NCI-H345 treated with DMSO at 0.1 percent for 48 hours (cell line): ENCODE results near the gene ARAP1.

Experiments used
- DNase-seq: peaks from one replicate; lab custom pipeline; 2025; ENCODE audit not compliant: unreplicated experiment; lab: John Stamatoyannopoulos, UW

Gene ARAP1

DNA sequence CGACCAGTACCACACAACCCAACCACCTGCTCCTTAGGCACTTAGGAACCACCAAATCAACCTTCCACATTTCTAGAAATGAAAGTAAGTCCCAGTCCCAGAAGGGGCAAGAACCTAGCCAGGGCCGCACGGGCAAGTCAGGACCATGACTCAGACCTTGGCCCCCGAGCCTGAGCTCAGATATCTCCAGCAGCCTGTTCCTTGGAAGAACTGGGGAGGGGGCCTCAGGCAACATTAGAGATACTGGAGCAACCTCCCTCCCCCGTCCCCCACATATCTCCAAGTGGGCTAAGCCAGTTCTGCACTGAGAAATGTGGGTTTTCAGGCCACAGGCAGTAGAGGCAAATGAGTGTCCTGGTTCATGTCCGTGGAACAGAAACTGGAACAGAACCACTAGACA, 7.7 kb downstream of the ARAP1 start:
- DNase-seq: no peak

DNA sequence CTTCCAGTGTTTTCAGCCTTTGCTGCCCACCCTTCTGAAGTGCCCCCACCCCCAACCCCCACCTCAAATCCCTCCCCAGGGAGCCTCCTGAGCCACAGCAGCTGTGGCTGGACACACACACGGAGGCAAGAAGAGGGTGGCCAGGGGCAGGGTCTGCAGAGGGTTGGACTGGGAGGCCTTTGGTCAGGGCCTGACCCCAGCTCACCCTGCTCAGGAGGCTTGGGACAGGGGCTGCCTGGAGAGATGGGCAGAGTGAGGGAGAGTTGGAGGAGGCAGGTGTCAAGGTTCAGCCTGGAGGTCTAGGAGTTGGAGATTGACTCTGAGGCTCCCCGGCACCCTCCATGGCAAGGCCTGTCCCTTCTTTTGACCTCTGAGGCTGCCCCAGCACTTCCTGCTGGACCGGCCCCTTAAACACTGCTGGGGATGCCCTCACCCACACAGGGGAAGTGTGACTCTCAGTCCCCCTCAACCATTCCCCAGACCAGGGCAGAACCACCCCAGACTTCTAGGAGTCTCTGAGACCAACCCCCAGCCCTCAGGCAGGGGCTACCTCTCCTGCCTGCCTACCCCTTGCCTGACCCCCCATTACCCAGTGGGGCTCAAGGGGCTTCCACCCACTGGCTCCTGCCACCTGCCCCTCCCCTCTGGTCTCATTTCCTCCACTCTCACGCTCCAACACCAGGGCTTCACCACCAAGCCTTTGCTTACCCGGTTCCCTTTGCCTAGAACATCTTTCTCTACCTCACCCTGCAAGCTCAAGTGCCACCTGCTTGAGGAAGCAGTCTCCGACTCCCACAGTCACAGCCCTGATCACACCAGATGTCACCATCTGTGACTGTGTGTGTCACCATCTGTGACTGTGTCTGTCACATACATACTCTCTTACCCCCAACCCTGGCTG, 8.6 kb downstream of the ARAP1 start:
- DNase-seq: no peak

DNA sequence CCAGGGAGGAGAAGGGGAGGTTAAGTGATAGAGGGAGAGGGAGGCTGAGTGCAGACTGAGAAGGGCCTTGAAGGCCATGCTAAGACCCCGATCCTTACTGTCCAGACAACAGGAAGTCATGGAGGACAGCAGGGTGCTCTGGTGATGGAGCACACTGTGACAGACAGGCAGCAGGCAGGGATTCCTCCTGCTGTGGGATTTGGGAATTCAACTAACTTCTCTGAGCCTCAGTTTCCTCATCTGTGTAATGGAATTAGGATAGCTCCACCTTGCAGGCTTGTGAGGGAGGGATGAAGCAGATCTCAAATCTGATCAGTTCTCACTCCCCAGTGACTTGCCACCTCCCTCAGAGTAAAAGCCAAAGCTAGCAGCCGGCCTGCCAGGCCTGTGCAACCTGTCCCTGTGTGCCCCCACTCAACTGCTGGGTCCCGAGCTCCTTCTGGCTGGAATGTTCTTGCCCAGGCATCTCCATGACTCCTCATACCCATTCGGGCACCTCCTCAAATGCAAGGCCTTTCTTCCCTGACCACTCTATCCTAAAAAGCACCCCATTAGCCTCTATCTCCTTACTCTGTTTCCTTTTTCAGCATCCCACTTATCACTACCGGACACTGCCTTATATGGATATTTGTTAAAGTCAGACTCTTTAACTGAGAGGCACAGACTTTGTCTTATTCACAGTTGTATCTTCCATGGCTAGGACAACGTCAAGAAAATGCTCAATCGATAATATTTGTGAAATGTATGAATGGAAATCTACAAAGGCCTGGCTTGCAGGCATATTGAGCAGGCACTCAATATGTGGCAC, 9.5 kb downstream of the ARAP1 start:
- DNase-seq: no peak

DNA sequence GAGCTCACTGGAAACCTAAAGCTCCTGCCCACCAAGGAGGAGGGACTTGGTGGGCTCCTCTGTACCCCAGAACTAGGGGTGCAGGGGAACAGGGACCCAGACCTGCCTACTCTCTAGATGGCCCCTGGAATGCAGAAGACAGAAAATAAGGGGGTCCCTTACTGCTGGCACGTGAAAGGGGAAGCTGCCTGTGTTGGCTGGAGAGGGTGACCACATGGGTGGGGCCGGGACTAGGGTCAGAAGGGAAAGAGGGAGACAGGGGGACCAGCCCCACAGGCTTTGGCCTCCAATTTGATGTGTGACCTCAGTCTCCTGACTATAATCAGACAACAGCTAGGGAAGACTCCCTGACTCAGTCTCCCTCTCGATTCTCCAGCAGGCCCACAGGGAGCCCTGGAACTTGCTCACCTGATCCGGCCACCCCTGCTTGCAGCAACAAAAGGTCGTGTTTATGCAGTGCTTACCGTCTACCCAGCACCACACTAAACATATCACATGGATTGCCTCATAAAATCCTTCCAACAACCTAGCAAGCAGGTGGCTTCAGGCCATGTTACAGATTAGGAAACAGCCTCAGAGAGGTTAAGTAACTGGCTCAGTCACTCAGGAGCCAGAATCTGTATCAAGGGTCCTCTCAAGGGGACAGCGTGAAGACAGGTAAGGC, 10.2 kb downstream of the ARAP1 start:
- DNase-seq: no peak

DNA sequence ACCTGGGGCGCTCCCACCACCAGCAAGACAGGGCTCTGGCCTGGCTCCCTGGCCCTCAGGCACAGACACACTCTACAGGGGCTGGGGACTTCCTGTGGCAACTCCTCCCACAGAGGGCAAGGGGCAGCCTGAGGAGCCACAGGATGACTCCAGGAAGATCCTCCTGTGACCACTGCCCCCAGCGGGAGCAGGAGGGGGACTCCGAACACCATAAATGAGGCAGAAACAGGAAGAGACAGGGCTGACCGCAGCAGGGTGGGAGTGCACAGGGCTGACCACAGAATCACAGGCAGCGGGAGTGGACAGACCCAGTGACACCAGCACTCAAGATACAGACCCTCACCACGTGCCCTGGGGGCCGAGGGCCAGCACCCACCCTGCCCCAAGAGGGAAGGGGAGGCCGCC, 10.8 kb downstream of the ARAP1 start:
- DNase-seq: no peak

DNA sequence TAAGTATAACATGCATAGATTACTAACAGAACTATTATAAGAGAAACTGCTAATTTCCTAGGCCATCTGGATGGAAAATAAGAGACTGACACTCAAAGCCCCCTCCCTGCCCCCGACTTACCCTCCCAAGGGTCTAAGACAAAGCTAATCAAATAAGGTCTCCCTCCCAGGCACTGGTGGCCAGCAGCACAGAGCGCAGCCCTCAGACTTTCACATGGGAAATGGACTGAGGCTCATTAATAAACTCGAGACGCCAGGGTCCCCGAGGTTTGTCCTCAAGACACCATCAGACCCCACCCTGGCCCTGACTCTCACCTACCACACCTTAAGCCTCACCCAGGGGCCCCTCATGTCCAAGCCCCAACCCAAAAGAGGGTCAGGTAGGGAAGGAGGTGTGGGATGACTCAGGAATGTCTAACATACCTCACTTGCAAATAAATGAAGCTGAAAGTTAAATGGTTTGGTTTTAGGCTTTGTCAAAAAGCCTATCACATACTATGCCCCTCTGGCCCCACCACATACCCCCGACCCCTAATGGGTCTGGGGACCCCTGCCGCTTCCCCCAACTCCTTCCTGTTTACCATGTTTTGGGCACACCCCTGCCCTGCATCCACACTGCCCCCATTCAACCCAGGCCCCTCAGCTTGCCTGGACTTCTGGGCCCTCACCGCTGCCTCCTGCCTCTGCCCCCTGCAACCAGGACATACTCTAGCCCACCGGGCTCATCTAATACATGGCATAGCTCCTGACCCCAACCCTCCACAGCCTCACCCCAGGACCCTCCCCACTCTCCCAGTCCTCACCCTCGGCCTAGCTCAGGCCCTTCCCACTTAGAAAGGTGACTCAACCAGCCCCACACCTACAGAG, 11.4 kb downstream of the ARAP1 start:
- DNase-seq: no peak

DNA sequence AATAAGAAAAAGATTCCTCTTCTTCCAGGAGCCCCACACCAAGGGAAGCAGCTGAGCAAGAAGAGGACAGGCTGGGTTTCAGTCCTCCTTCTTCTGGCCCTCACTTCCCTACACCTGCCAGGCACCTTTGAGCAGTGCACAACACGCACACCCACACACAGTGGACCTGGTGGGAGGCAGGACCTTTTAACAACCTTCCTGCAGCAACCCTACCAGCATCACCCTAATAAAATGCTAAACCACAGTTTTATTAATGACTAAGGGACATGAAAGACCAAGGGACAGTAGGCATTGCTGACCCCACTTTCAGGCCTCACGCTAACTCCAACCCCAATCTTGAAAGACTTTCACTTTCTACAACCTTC, 12.2 kb downstream of the ARAP1 start:
- DNase-seq: no peak

DNA sequence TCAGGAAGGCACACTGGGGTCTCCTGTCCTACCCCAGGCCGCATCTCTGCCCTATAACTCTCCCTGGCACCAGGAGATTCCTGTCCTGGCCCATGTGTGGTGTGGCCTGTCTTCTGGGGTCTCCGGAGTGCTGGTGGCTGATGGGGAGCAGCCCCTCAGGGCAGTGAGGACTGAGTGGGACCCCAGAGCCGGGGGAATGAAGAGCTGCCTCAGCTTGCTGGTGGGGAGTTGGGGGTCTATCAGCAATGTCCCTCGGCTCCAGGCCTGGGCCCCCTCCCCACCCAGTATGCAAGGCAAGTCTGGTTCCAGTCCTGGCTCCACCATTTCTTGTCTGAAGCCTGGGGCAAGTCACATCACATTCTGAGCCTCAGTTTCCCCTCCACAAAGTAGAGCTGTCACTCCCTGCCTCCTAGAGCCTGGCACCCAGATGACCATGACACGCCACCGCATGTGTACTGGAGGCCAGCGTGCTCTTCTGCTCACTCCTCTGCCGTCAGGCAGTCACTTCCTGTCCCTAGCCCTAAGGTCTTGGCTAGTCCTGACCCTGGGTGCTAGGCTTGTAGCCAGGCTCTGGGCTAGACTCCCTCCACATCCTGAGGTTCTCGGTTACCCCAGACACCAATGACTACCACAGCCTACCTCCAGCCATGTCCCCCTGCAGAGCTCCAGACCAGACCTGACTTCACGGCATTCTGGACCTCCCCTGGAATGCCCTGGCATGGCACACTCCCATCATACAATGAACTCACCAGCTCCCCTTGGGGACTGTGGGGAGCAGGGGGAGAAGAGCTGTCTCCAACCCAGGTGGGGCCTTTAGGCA, 12.8 kb downstream of the ARAP1 start:
- DNase-seq: no peak

DNA sequence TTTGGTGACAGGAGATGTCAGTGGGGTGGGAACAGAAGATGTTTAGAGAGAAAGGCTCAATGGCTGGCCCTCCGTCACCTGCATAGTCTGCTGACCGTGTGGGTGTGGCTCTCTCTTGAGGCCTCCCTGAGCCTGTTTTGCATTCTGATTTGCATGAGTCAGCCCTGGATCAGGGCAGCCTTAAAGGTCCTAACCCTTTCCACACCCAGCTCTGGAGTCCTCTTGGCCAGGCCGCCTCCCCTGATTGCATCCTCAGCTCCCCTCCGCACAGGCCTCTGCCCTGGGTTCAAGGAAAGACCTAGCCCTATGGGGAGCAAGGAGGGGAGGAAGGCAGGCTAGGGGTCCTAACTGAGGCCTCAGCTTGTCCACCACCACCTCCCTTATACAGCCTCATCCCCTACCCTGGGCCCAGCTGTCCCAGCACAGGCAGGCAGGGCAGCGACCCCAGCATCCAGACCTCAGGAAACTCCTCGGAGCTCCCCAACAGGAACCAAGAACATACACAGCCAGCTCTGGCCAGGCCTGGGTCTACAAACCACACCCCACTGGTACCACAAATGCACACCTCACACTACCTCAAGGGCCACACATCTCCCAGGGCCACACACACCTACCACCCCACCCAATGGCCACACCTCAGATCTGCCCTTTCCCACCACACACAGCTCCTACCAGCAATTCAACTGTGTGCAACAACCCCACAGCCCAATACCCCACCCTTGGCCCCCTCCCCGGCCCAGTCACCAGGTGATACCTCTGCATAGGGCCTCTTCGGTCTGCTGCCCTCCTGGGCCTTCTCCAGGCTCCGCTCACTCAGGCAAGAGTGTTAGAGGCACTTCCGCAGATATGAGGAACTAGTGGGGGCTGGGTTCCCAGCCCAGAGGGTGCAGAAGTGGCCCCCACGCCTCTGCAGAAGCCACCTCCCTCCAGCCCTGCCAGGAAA, 13.7 kb downstream of the ARAP1 start:
- DNase-seq: no peak

DNA sequence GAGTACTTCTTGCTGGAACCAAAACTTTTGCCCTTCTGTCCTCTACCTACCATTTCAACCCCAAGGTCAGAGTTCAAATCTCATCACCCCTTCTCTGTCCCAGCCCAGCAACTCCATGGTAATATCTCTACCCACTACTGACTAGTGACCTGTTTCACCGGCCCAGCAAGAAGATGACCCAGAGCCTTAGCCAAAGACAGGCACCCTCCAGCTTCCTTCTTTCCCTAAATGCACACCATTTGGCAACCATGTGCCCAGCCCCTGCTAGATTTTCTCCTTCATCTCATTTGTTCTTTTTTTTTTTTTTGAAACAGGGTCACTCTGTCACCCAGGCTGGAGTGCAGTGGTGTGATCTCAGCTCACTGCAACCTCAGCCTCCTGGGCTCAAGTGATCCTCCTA, 14.9 kb downstream of the ARAP1 start:
- no peak for DNase-seq

DNA sequence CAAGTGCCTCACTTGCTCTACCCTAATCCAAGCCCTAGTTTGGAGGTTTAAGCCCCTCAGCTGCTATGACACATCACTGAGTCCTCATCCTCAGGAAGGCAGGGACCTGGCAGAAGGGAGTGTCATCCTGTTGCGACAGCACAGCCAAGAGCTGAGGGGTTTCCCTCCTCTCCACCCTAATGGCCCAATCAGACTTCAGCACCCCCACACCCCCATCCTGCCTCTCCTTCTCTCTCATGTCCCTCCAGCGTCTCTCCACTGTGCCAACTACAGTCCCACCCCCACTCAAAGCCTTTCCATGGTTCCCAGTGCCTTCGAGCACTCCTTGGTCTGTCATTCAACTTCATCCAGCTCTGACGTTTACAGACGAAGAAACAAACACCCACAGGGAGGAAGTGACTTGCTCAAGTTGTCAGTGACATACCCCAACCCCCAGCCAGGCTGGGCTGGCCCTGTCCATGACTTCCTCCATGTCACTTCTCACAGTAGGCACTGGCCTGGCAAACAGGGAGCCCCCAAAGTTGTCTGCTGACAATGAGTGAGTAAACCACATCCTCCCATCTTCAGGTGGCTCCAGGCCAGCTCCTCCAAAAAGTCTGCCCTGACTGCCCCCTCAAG, 15.6 kb downstream of the ARAP1 start:
- DNase-seq: no peak

DNA sequence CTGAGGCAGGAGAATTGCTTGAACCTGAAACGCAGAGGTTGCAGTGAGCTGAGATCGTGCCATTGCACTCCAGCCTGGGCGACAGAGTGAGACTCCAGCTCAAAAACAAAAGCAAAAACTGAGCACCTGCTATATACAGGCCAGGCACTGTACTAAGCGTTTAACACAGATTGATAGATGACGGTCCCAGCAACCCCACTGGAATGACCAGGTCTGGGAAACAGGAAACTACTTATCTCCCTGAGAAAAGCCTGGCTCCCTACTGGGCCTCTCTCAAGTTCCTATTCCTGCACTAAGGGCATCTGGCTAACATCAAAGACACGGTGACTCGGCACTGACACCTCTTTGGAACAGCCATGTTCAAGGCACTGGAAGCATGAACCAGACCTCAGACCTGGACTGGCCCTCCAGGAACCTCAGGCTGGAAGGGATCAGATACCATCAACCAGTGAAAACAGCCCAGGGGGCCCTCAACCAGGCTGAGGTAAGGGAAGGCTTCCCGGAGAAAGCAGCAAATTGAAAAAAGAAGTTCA, 16.6 kb downstream of the ARAP1 start:
- no peak for DNase-seq

DNA sequence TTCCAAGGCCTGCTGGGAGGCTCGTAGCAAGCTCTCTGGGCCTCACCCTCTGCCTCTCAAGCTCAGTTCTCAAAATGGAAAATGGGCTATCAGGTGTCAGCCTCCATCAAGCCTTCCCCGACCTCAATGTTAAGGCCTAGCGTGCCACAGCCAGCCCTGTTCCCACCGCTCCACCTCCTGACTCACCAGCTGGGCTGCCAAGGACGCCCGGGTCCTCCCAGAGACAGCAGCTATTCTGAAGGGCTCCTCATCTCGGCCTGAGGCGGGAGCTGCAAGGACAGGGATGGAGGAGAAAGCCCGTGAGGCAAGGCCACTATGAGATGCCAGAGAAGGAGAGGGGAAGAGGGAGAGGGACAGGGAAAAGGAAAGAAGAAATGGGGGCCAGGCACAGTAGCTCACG, 19.9 kb downstream of the ARAP1 start:
- no peak for DNase-seq

DNA sequence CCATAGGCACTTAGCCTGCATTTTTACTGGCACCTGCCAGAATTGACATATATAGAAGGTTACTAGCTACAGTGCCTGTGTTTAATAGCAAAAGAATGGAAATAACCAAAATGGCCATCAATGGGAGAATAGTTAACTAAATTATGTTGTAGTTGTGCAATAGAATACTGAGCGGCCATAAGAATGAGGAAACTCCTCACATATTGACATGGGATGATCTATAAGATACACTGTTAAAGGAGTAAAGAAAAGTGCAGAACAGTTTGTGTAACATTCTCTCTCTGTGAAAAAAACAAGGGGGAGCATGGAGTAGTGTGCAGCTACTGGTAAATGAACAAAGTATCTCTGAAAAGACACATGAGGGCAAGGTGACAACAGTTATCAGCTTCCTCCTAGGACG, 21.5 kb downstream of the ARAP1 start:
- no peak for DNase-seq

DNA sequence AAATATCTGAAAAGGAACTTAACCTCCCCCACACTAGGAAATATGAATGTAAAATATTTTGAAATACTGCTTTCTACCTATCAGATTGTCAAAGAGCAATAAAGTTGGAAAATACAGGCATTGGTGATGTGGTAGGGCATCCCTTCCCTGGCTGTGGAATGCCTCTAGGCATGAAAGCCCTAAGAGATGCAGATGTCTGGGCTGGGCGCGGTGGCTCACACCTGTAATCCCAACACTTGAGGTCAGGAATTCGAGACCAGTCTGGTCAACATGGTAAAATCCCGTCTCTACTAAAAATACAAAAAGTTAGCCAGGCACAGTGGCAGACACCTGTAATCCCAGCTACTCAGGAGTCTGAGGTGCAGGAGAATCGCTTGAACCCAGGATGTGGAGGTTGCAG, 22.0 kb downstream of the ARAP1 start:
- DNase-seq: no peak

DNA sequence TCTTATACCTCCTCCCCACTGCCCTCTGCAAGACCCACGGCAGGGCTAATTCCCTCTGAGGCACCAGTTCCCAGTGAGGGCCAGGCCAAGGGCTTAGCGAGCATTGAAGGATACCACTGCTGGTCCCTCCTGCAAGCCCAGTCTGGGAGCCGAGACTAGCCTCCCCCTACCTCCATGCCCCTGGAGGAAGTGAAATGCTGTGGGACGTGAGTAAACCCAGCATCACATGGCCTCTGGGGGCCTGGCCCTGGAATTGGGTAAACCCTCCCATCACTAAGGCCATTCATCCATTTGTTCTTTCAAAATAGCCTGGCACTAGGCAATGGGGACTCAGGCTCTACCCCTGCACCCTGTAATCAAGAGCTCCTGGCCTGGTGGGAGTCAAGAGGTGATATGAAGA, 24.7 kb downstream of the ARAP1 start:
- DNase-seq: no peak

DNA sequence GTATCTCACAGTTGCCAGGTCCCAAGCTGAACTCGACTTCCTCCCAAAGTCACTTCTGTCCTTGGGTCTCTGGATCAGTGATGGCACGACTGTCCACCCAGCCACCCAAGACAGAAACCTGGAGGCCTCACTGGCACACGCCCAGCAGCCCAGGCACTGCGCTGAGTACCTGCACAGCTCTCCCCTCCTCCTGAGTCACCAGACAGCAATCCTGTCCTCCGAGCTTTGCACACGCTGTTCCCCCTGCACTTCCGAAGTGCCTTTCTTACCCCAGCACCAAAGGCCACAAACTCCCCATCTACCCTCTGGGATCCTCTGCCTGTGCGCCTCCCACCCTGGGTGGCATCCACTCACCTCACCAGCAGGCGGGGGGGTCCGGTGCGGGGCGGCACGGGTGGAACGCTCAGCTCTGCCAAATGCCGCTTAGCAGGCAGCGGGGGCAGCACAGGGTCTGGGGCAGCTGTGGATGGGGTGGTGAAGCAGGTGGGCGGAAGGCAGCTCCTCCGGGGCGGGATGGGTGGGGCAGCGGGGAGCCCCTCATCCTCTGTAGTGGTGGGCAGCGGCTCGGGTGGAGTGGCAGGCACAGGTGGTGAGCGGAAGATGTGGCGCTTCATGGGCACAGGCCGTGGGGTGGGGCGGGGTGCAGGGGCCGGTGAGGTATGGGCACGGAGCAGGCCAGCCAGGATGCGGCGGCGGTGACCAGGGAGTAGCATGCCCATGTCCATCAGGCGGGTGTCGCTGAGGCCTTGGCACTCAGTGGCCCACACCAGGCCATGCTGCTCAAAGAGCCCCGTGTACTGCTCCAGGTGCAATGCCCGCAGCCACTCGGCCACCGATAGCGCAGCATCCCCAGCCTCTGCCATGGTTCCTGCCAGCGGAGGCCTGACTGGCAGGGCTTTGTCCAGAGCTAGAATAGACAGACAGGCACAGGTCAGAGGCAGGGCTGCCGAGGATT, 25.7 kb downstream of the ARAP1 start:
- no peak for DNase-seq
